NCI-H2171 (cell line): Measurements from ENCODE around the gene LRRC74B.
"Not testable (repeated sequence)": the region's sequence is repeated elsewhere in the genome, so short reads cannot be mapped to it uniquely, and the experiment has no call there.

Experiments used
- DNase-seq: peaks from one replicate; lab custom pipeline; 2025; lab: John Stamatoyannopoulos, UW

LRRC74B gene

GRCh38 chr22:21077884-21078508, 32.2 kb downstream of the LRRC74B start:
- DNase-seq, result no peak

- no peak for DNase-seq
Observed at GRCh38 chr22:21078916-21079315, 33.2 kb downstream of the LRRC74B start.

DNA sequence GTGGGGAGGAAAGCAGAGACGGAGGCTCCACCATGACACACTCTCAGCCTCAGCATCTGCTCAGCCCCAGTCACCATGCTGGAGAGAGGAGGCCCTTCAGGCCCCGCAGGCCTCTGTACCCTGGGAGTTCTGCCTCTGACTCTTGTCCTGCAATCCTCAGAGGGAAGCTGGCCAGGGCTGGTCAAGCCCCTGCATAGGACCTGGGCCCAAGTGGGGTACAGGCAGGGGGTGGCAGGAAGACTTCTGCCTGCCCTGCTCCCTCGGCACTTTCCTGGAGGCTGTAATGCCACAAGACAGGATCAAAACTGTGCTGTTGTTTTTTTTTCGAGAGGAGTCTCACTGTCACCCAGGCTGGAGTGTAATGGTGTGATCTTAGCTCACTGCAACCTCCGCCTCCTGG, 33.7 kb downstream of the LRRC74B start:
- DNase-seq, result no peak

GRCh38 chr22:21080435-21081137, 34.8 kb downstream of the LRRC74B start:
- no peak for DNase-seq

GRCh38 chr22:21082248-21082647, 36.5 kb downstream of the LRRC74B start:
- no peak for DNase-seq

DNA sequence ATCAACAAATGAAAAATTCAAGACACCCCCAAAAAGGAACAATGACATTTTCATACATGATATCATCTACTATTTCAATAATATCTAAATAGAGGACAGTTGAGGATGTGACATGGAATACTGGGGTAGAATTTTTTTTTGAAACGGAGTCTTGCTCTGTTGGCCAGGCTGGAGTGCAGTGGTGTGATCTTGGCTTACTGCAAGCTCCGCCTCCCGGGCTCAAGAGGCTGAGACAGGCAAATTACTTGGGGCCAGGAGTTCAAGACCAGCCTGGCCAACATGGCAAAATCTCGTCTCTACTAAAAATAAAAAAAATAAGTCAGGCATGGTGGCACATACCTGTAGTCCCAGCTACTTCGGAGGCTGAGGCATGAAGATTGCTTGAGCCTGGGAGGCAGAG, 41.4 kb downstream of the LRRC74B start:
- DNase-seq, result no peak

- DNase-seq, result not testable (repeated sequence)
Observed at GRCh38 chr22:21087926-21088325, 42.2 kb downstream of the LRRC74B start.

DNA sequence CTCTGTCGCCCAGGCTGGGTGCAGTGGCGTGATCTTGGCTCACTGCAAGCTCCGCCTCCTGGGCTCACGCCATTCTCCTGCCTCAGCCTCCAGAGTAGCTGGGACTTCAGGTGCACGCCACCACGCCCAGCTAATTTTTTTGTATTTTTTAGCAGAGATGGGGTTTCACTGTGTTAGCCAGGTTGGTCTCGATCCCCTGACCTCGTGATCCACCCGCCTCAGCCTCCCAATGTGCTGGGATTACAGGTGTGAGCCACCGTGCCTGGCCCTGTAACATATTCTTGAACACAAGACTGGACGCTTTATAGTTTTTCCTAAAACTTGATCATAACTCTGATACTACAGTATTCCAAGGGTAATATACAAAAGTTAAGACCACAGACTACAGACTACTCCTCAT, 45.5 kb downstream of the LRRC74B start:
- not testable (repeated sequence) for DNase-seq

- no peak for DNase-seq
Observed at GRCh38 chr22:21092797-21093554, 47.2 kb downstream of the LRRC74B start.

DNA sequence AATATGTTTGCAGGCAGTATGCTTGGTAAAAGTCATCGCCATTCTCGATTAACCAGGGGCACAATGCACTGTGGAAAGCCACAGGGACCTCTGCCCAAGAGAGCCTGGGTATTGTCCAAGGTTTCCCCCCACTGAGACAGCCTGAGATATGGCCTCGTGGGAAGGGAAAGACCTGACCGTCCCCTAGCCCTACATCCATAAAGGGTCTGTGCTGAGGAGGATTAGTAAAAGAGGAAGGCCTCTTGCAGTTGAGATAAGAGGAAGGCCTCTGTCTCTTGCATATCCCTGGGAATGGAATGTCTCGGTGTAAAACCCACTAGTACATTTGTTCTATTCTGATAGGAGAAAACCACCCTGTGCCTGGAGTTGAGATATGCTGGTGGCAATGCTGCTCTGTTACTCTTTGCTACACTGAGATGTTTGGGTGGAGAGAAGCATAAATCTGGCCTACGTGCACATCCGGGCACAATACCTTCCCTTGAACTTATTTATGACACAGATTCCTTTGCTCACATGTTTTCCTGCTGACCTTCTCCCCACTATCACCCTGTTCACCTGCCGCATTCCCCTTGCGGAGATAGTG, 47.9 kb downstream of the LRRC74B start:
- DNase-seq, result not testable (repeated sequence)

DNA sequence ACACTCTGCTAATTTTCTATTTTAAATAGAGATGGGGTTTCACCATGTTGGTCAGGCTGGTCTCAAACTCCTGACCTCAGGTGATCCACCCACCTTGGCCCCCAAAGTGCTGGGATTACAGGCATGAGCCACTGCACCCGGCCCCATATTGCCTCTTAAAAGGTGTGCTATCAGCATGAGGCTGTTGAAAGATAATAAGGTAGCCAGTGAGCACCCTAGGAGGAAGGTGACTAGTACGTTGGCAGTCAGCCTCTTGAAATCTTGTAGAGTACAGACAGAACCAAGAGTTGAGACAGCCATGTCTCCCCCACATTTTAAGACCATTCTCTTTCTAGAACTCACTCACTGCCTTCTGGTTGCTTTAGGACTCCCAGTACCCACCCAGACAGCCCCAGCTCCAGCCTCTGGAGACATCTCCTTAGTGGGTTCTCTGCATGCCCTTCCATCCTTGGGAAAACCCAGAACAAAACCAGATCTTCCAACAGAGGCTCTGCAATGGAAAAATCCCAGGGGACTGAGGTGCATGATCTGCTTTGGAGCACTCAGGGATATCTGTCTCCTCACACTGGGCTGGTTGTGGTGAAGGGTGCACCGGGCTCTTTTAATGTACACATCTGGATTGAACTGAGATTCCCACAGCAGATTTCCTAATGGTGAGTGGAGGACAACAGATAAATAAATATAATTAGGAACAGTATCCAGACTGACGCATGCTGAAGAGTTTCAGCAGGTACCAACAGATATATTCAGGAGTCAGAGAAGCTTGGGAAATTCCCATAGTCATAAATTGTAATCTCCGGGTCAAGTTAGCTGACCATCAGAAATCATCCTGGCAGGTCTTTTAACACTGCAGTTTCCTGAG, 49.4 kb downstream of the LRRC74B start:
- DNase-seq, result no peak

- DNase-seq, result no peak
Observed at GRCh38 chr22:21095773-21096107, 50.0 kb downstream of the LRRC74B start.

DNA sequence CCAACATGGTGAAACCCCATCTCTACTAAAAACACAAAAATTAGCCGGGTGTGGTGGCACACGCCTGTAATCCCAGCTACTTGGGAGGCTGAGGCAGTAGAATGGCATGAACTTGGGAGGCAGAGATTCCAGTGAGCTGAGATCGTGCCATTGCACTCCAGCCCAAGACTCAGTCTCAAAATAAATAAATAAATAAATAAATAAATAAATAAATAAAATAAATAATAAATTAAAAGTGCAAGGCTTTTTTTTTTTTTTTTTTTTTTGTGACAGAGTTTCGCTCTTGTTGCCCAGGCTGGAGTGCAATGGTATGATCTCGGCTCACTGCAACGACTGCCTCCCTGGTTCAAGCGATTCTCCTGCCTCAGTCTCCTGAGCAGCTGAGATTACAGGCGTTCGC, 51.1 kb downstream of the LRRC74B start:
- not testable (repeated sequence) for DNase-seq

- DNase-seq, result no peak
Observed at GRCh38 chr22:21098099-21098671, 52.4 kb downstream of the LRRC74B start.

DNA sequence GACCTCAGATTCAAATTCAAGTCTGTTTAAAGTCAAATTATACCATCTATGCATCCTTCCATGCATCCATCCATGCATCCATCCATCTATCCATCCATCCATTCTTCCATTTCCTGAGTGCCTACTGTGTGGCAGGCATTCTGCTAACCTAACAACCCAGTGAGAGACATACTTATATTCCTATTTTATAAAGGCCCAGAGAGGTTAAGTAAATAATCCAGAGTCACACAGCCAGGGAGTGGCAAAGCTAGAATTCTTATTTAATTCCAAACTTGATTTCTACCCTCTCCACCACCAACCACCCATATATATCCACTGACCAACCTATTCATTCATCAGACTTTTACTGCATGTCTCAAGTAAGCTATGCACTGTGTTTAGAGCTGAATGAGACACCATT, 53.8 kb downstream of the LRRC74B start:
- no peak for DNase-seq

- DNase-seq, result no peak
Observed at GRCh38 chr22:21100149-21101032, 54.6 kb downstream of the LRRC74B start.

GRCh38 chr22:21101877-21102638, 56.3 kb downstream of the LRRC74B start:
- DNase-seq, result no peak

DNA sequence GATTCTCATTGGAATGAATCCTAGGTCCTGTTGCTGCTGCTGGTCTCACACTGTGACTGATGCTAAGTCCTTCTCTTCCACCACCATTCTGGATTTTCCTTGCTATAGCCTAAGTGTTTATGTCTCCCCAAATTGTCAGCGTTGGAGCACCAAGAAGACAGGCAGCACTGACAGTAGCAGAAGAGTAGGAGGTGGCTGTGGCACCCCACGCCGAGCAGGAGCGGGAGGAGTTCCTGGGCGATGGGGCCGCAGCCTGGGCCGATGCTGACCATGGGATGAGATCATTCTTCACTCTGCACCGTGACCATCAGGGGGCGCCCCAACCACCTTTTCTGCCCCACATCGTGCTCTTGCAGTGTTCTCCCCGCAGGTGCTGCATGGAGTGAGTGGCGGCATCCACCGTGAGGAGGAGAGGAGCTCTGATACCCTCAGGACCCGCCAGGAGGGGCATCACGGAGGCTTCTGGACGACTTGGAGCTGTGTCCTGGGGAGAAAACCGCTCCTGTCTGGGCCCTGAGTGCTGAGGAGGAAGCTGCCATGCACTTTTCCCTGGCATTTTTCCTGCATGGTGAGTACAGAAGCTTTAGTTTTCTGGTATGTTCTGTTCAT, 57.0 kb downstream of the LRRC74B start:
- no peak for DNase-seq

GRCh38 chr22:21103633-21104032, 57.9 kb downstream of the LRRC74B start:
- DNase-seq, result no peak
